Prostate gland (tissue), 2 donors: ENCODE data around the gene CNTNAP2.

Experiments used
- CTCF ChIP-seq, 4 experiments: fragments of 200-600 bp in 2 of 4; fragments of 450-650 bp in 2 of 4; sonication (generic) in 2 of 4; IDR thresholded peaks; 1 replicate in 3 of 4; 2 replicates in 1 of 4; pipeline ENCODE4 v1.5.1; 2016 to 2019; ENCODE audit warnings: antibody characterized with exemption in 4 of 4, mild to moderate bottlenecking in 2 of 4, moderate library complexity in 2 of 4
- POLR2A ChIP-seq: fragments of 450-650 bp; IDR thresholded peaks from one replicate; pipeline ENCODE4 v1.6.1; 2016; ENCODE audit warnings: antibody characterized with exemption, mild to moderate bottlenecking

- no peak for TF ChIP-seq CTCF (IDR thresholded peaks at IDR 0.05)
- no peak for TF ChIP-seq POLR2A
Measured at GRCh38 chr7:148435715-148436114, 2319.1 kb downstream of the CNTNAP2 start.
